WTC11 (cell line): ENCODE measurements around the gene DLG5.

ENCODE experiments used
- ARID4B ChIP-seq: sonication (generic); formaldehyde crosslinking; IDR thresholded peaks from 2 replicates; pipeline ENCODE4 v1.8.0; 2023; ENCODE audit warnings: missing genetic modification reagents, mild to moderate bottlenecking, borderline replicate concordance
- ATF3 ChIP-seq: sonication (generic); formaldehyde crosslinking; conservative IDR thresholded peaks from 2 replicates; pipeline ENCODE4 v1.8.1; 2022; ENCODE audit warnings: mild to moderate bottlenecking, missing genetic modification reagents
- CTCF ChIP-seq: fragments of 200-600 bp; IDR thresholded peaks from 2 replicates; pipeline ENCODE4 v1.8.0; 2022; ENCODE audit warnings: antibody characterized with exemption
- FOXP1 ChIP-seq: sonication (generic); formaldehyde crosslinking; IDR thresholded peaks from 2 replicates; pipeline ENCODE4 v1.8.0; 2022; ENCODE audit warnings: missing genetic modification reagents, mild to moderate bottlenecking, moderate library complexity, borderline replicate concordance
- JAZF1 ChIP-seq: fragments of 250-450 bp; sonication (Bioruptor Pico); IDR thresholded peaks from 2 replicates; pipeline ENCODE4 v1.9.0; 2021; ENCODE audit warnings: moderate library complexity, mild to moderate bottlenecking, inconsistent platforms
- PRDM15 ChIP-seq: sonication (generic); formaldehyde crosslinking; IDR thresholded peaks from 2 replicates; pipeline ENCODE4 v1.8.0; 2022; ENCODE audit warnings: missing genetic modification reagents
- RELA ChIP-seq: sonication (generic); formaldehyde crosslinking; IDR thresholded peaks from 2 replicates; pipeline ENCODE4 v1.8.1; 2022; ENCODE audit warnings: missing genetic modification reagents, mild to moderate bottlenecking, borderline replicate concordance
- TP53 ChIP-seq: sonication (generic); formaldehyde crosslinking; IDR thresholded peaks from 2 replicates; pipeline ENCODE4 v1.8.1; 2023; ENCODE audit warnings: mild to moderate bottlenecking, missing genetic modification reagents
- ZNF281 ChIP-seq: sonication (generic); formaldehyde crosslinking; IDR thresholded peaks from 2 replicates; pipeline ENCODE4 v1.8.0; 2023; ENCODE audit warnings: mild to moderate bottlenecking, missing genetic modification reagents
- ZNF671 ChIP-seq: fragments of 250-450 bp; sonication (Bioruptor Pico); IDR thresholded peaks from 2 replicates; pipeline ENCODE4 v1.8.0; 2021; ENCODE audit warnings: mild to moderate bottlenecking

GRCh38 chr10:77881222-77881621 is 45.3 kb downstream of the DLG5 start:
- TF ChIP-seq RELA (CRISPR knock-in tag) (no peak), CTCF (no peak), TP53 (no peak), JAZF1 (CRISPR knock-in tag) (no peak), ARID4B (CRISPR knock-in tag) (no peak), PRDM15 (no peak), FOXP1 (CRISPR knock-in tag) (no peak), ATF3 (no peak), ZNF671 (CRISPR knock-in tag) (no peak), ZNF281 (CRISPR knock-in tag) (no peak)
